HCT116 (cell line): ENCODE results near the gene SLC44A5.

Source experiments
- ELF1 ChIP-seq: IDR thresholded peaks from 2 replicates; pipeline ENCODE4 v1.6.1; 2012; ENCODE audit warnings: low read depth, borderline replicate concordance
- EZH2 ChIP-seq: fragments of 200-600 bp; sonication (generic); IDR thresholded peaks from 2 replicates; pipeline ENCODE4 v1.6.1; 2017; ENCODE audit warnings: antibody characterized with exemption, mixed run types
- EZH2phosphoT487 ChIP-seq: fragments of 200-600 bp; IDR thresholded peaks from 2 replicates; pipeline ENCODE4 v1.6.1; 2018; ENCODE audit warnings: antibody characterized with exemption, borderline replicate concordance
- POLR2A ChIP-seq: IDR thresholded peaks from 2 replicates; pipeline ENCODE4 v1.7.0; 2011; ENCODE audit warnings: borderline replicate concordance; ENCODE audit not compliant: insufficient read depth, insufficient read length; ENCODE audit errors: extremely low read depth
- POLR2AphosphoS5 ChIP-seq: IDR thresholded peaks from 2 replicates; pipeline ENCODE4 v1.6.1; 2011; ENCODE audit warnings: mild to moderate bottlenecking, low read depth, low read length, moderate library complexity
- RAD21 ChIP-seq: IDR thresholded peaks from 2 replicates; pipeline ENCODE4 v1.6.1; 2012; ENCODE audit warnings: low read depth, mild to moderate bottlenecking
- REST ChIP-seq: IDR thresholded peaks from 2 replicates; pipeline ENCODE4 v1.6.1; 2012; ENCODE audit warnings: low read depth
- SIN3A ChIP-seq: IDR thresholded peaks from 2 replicates; pipeline ENCODE4 v1.6.1; 2012; ENCODE audit warnings: low read depth
- TCF7L2 ChIP-seq: IDR thresholded peaks from 2 replicates; pipeline ENCODE4 v1.7.0; 2011; ENCODE audit warnings: borderline replicate concordance, inconsistent platforms; ENCODE audit not compliant: insufficient read depth, insufficient read length; ENCODE audit errors: extremely low read depth
- YY1 ChIP-seq: IDR thresholded peaks from 2 replicates; pipeline ENCODE4 v1.6.1; 2011; ENCODE audit warnings: low read length, low read depth, moderate library complexity, mild to moderate bottlenecking; ENCODE audit not compliant: insufficient replicate concordance; ENCODE audit errors: extremely low read depth
- ZFX ChIP-seq: fragments of 450-650 bp; IDR thresholded peaks from 2 replicates; pipeline ENCODE4 v1.6.1; 2017
- TF ChIP-seq, protein P1 (sequence below), 3 experiments: fragments of 200-600 bp in 1 of 3; sonication (generic) in 1 of 3; IDR thresholded peaks in 2 of 3; conservative IDR thresholded peaks in 1 of 3; 2 replicates each; pipeline ENCODE4 v1.5.1; 2012 to 2017; ENCODE audit warnings: low read depth in 2 of 3, low read length in 2 of 3, antibody characterized with exemption in 1 of 3, borderline replicate concordance in 1 of 3, control low read depth in 1 of 3, mild to moderate bottlenecking in 1 of 3, mixed read lengths in 1 of 3, mixed run types in 1 of 3, moderate library complexity in 1 of 3; ENCODE audit not compliant: insufficient read depth in 1 of 3
- TF ChIP-seq, protein P2 (sequence below): IDR thresholded peaks from 2 replicates; pipeline ENCODE4 v1.6.1; 2012
- TF ChIP-seq, protein P3 (sequence below): IDR thresholded peaks from 2 replicates; pipeline ENCODE4 v1.6.1; 2011; ENCODE audit warnings: mild to moderate bottlenecking, low read length, moderate library complexity; ENCODE audit not compliant: insufficient replicate concordance; ENCODE audit errors: extremely low read depth

DNA sequence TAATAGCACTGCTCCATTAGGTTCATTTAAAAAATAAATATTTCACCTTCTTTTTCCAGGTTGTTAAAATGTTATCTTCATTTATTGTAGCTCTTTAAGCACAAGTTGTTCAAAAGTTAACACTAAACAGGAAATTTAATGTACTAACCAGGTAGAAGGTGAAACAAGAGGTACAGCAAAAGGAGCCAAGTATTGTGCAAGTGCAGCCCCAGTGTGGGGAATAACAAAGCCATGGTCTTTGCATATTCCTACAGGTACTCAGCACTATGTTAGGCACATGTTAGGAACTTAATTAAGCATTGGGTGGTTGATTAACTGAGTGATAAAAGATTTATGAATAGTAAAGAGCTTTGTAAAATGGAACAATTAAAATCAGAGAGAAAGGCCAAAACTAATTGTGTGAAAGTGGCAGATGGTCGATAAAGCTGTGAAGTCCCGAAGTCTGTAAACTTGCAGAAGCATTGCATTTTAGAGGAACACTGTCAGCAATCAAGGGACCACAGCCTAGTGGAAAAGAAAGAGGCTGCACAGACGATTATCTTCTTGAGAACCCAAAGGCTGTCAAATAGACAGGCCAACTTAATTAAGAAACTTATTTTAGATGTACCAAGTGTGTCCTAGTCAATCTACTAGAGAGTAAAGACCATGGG is 185.8 kb downstream of the SLC44A5 start:
- TF ChIP-seq POLR2AphosphoS5 (no peak), RAD21 (no peak), EZH2 (no peak), POLR2A (no peak), SIN3A (no peak), REST (no peak), EZH2phosphoT487 (no peak), ELF1 (no peak), TCF7L2 (no peak), ZFX (no peak), YY1 (no peak)
- TF ChIP-seq, protein P1, sequence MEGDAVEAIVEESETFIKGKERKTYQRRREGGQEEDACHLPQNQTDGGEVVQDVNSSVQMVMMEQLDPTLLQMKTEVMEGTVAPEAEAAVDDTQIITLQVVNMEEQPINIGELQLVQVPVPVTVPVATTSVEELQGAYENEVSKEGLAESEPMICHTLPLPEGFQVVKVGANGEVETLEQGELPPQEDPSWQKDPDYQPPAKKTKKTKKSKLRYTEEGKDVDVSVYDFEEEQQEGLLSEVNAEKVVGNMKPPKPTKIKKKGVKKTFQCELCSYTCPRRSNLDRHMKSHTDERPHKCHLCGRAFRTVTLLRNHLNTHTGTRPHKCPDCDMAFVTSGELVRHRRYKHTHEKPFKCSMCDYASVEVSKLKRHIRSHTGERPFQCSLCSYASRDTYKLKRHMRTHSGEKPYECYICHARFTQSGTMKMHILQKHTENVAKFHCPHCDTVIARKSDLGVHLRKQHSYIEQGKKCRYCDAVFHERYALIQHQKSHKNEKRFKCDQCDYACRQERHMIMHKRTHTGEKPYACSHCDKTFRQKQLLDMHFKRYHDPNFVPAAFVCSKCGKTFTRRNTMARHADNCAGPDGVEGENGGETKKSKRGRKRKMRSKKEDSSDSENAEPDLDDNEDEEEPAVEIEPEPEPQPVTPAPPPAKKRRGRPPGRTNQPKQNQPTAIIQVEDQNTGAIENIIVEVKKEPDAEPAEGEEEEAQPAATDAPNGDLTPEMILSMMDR (IDR thresholded peaks at IDR 0.05 in 2 of 3, conservative IDR thresholded peaks at IDR 0.05 in 1 of 3; ENCODE audit: borderline replicate concordance in 1 of 3, insufficient read depth in 1 of 3, low read depth in 2 of 3, low read length in 2 of 3), result no peak
- TF ChIP-seq, protein P2, sequence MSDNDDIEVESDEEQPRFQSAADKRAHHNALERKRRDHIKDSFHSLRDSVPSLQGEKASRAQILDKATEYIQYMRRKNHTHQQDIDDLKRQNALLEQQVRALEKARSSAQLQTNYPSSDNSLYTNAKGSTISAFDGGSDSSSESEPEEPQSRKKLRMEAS, result no peak
- TF ChIP-seq, protein P3, sequence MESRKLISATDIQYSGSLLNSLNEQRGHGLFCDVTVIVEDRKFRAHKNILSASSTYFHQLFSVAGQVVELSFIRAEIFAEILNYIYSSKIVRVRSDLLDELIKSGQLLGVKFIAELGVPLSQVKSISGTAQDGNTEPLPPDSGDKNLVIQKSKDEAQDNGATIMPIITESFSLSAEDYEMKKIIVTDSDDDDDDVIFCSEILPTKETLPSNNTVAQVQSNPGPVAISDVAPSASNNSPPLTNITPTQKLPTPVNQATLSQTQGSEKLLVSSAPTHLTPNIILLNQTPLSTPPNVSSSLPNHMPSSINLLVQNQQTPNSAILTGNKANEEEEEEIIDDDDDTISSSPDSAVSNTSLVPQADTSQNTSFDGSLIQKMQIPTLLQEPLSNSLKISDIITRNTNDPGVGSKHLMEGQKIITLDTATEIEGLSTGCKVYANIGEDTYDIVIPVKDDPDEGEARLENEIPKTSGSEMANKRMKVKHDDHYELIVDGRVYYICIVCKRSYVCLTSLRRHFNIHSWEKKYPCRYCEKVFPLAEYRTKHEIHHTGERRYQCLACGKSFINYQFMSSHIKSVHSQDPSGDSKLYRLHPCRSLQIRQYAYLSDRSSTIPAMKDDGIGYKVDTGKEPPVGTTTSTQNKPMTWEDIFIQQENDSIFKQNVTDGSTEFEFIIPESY, result no peak
